ENCODE measurements around the gene ZNF574. TPM values are rescaled to one million over a fixed set of nuclear protein-coding genes. Genes with fewer than 3 reads are reported as not detected.

The ZNF574 gene
- polyA plus RNA-seq, 1 of the 3 experiments (the other 2 are of a cell fraction) = 8.5 TPM

- Histone ChIP-seq H3K9me3 (no peaks in the 10 kb centered on the region), H4K20me1 (ENCODE audit: insufficient read depth) (no peaks in the 10 kb centered on the region), H3K4me2 (no peak overlapping the region), H3K4me3 (ENCODE audit: low read depth in 2 of 2, low read length in 1 of 2) (no peak overlapping the region), H2AFZ (ENCODE audit: low read depth) (no peak overlapping the region), H3K79me2 (ENCODE audit: insufficient read depth) (no peaks in the 10 kb centered on the region), H3K9ac (no peak overlapping the region), H3K4me1 (ENCODE audit: control insufficient read depth in 1 of 2, insufficient read depth in 2 of 2, low read depth in 1 of 2, low read length in 1 of 2) (peaks cover 0 to 27% of the 10 kb centered on the region in 2 experiments; a peak in 2 of 4 replicates), H3K9me2 (no peaks in the 10 kb centered on the region), H3F3A (replicated peaks; ENCODE audit: insufficient read depth) (no peaks in the 10 kb centered on the region), H3K36me3 (replicated peaks in 1 of 2; ENCODE audit: control insufficient read depth in 1 of 2, insufficient read depth in 2 of 2, low read length in 1 of 2) (no peaks in the 10 kb centered on the region), H3K27ac (ENCODE audit: low read depth in 2 of 2, low read length in 1 of 2) (no peak overlapping the region), H3K27me3 (ENCODE audit: insufficient read depth) (peaks cover 16% of the 10 kb centered on the region)
- no peak for DNase-seq
- CTCF ChIA-PET = interaction anchor here (0.7 to 1.7 kb wide), 4 partner anchors 29 to 44 kb away, joined by 3 to 9 read pairs (median 4); no protein-coding TSS in a partner anchor
- POLR2A ChIA-PET = no interaction called here
- TF ChIP-seq ELF1 (IDR thresholded peaks at IDR 0.05) = no peak
- TF ChIP-seq SMC3 (IDR thresholded peaks at IDR 0.05; ENCODE audit: low read depth, low read length) = no peak
- no peak for TF ChIP-seq MAX (IDR thresholded peaks at IDR 0.05; ENCODE audit: low read depth)
- TF ChIP-seq GATA2 (CRISPR knock-in tag; IDR thresholded peaks at IDR 0.05) = no peak
- 69% methylated on average over 6 of the region's 6 CpGs for WGBS (ENCODE audit: low lambda C conversion rate)
Measured at GRCh38 chr19:42064432-42064831, 11.5 kb upstream of the ZNF574 start.

DNA sequence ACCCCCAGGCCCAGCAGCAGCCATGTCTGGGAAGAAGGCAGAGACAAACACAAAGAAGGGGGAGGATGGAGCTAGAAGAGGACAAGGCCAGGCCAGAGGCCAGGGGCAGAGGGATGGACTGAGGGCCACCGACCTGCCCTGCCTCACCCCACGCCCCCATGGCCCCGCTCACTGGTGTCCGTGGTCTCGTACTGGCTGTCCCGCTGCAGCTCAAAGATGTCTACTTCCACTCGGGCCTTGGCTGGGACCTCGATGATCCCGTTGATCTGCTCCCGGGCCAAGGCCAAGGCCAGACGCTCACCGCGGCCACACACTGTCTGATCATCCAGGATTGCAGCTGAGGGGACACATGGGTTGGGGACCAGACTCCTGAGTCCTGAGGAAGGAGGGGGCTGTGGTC, 10.9 kb upstream of the ZNF574 start:
- ChIA-PET CTCF (interaction anchor here (1.1 to 1.7 kb wide), 3 partner anchors 30 to 43 kb away, joined by 4 to 9 read pairs (median 4); no protein-coding TSS in a partner anchor), POLR2A (no interaction called here)
- Histone ChIP-seq H3K36me3 (replicated peaks in 1 of 2; ENCODE audit: control insufficient read depth in 1 of 2, insufficient read depth in 2 of 2, low read length in 1 of 2) (no peaks in the 10 kb centered on the region), H3K9me2 (no peaks in the 10 kb centered on the region), H3K4me1 (ENCODE audit: control insufficient read depth in 1 of 2, insufficient read depth in 2 of 2, low read depth in 1 of 2, low read length in 1 of 2) (peaks cover 0 to 27% of the 10 kb centered on the region in 2 experiments; a peak in 2 of 4 replicates), H4K20me1 (ENCODE audit: insufficient read depth) (no peaks in the 10 kb centered on the region), H2AFZ (ENCODE audit: low read depth) (no peak overlapping the region), H3F3A (replicated peaks; ENCODE audit: insufficient read depth) (no peaks in the 10 kb centered on the region), H3K27me3 (ENCODE audit: insufficient read depth) (peaks cover 16% of the 10 kb centered on the region), H3K4me2 (no peak overlapping the region), H3K9ac (no peak overlapping the region), H3K79me2 (ENCODE audit: insufficient read depth) (no peaks in the 10 kb centered on the region), H3K4me3 (ENCODE audit: low read depth in 2 of 2, low read length in 1 of 2) (no peak overlapping the region), H3K9me3 (no peaks in the 10 kb centered on the region), H3K27ac (ENCODE audit: low read depth in 2 of 2, low read length in 1 of 2) (no peak overlapping the region)
- WGBS (ENCODE audit: low lambda C conversion rate) = 76% methylated on average over 6 of the region's 13 CpGs
- no peak for DNase-seq
- no peak for TF ChIP-seq TAF1 (IDR thresholded peaks at IDR 0.05; ENCODE audit: borderline replicate concordance, low read depth, low read length)
- no peak for TF ChIP-seq FOSL2 (IDR thresholded peaks at IDR 0.05; ENCODE audit: borderline replicate concordance, low read depth)
- TF ChIP-seq RXRA (IDR thresholded peaks at IDR 0.05; ENCODE audit: borderline replicate concordance, low read depth) = no peak
- TF ChIP-seq RAD21 (IDR thresholded peaks at IDR 0.05; ENCODE audit: low read length) = no peak
- no peak for TF ChIP-seq MEF2A (IDR thresholded peaks at IDR 0.05; ENCODE audit: borderline replicate concordance, low read depth)
- no peak for TF ChIP-seq NRF1 (IDR thresholded peaks at IDR 0.05; ENCODE audit: low read depth, low read length)
- no peak for TF ChIP-seq EP300 (IDR thresholded peaks at IDR 0.05; ENCODE audit: borderline replicate concordance in 1 of 2, low read depth in 1 of 2, low read length in 1 of 2)
- TF ChIP-seq FOXJ3 (CRISPR knock-in tag; IDR thresholded peaks at IDR 0.05) = no peak
- no peak for TF ChIP-seq GATA2 (CRISPR knock-in tag; IDR thresholded peaks at IDR 0.05)
- TF ChIP-seq YY1 (IDR thresholded peaks at IDR 0.05; ENCODE audit: low read depth) = no peak
- TF ChIP-seq, protein P1, sequence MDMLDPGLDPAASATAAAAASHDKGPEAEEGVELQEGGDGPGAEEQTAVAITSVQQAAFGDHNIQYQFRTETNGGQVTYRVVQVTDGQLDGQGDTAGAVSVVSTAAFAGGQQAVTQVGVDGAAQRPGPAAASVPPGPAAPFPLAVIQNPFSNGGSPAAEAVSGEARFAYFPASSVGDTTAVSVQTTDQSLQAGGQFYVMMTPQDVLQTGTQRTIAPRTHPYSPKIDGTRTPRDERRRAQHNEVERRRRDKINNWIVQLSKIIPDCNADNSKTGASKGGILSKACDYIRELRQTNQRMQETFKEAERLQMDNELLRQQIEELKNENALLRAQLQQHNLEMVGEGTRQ (IDR thresholded peaks at IDR 0.05; ENCODE audit: borderline replicate concordance, low read depth, low read length) = no peak
- no peak for TF ChIP-seq SMC3 (IDR thresholded peaks at IDR 0.05; ENCODE audit: low read depth, low read length)
- TF ChIP-seq FOXM1 (IDR thresholded peaks at IDR 0.05; ENCODE audit: low read depth) = no peak
- no peak for TF ChIP-seq TCF12 (IDR thresholded peaks at IDR 0.05)
- no peak for TF ChIP-seq SIN3A (IDR thresholded peaks at IDR 0.05; ENCODE audit: borderline replicate concordance, low read depth, low read length)
- TF ChIP-seq RCOR1 (IDR thresholded peaks at IDR 0.05; ENCODE audit: low read length) = no peak
